Measurements from ENCODE around the gene TUBGCP2. TPM values are rescaled to one million over a fixed set of nuclear protein-coding genes. Genes with fewer than 3 reads are reported as not detected.
A peak's percentile ranks its signal among the peaks of the same experiment; 100 is the strongest.

Gene TUBGCP2
- total and polyA plus RNA-seq, 2 of the 13 experiments (the other 11 are each of a cell fraction or from before 2014, with no cell fraction given) = 21.3 to 34.5 TPM

DNA sequence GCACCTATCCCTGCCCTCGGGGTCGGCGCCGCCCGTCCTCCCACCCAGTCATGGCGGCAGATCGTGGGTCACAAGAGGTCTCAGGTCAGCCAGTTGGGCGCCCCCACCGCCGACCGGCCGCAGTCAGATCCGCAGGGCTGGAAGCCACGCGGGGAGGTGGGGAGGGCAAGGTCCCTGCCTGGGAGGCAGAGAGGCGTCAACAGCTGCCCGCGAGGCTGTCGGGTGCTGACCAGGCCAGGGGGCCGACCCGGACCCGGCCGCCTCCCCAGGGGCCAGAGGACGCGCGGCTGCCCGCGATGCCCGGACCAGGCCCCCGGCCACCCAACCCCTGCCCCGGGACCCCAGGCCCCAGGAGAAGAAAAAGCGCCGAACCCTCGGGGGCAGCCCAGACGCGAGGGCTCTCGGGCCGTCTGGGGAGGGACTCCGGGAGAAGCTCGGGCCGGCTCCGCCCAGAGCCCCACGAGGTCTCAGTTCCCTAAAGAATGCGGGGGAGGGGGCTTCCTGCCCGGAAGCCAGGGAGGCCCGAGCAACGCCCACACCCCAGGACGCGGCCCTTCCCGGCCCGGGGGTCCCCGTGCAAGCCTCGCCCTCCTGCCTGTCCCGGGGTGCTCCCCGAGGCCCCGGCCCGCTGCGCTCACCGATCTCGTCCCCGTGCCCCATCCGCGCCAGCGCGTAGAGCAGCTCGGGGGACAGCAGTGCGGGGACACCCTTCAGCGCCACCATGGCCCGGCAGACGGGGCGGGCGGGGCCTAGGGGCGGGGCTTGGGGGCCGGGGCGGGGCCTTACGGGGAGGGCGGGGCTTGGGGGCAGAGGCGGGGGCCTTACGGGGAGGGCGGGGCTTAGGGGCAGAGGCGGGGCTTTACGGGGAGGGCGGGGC, 48.9 kb upstream of the TUBGCP2 start, which contains the start of gene FUOM (continued):
- TF ChIP-seq, protein P1, sequence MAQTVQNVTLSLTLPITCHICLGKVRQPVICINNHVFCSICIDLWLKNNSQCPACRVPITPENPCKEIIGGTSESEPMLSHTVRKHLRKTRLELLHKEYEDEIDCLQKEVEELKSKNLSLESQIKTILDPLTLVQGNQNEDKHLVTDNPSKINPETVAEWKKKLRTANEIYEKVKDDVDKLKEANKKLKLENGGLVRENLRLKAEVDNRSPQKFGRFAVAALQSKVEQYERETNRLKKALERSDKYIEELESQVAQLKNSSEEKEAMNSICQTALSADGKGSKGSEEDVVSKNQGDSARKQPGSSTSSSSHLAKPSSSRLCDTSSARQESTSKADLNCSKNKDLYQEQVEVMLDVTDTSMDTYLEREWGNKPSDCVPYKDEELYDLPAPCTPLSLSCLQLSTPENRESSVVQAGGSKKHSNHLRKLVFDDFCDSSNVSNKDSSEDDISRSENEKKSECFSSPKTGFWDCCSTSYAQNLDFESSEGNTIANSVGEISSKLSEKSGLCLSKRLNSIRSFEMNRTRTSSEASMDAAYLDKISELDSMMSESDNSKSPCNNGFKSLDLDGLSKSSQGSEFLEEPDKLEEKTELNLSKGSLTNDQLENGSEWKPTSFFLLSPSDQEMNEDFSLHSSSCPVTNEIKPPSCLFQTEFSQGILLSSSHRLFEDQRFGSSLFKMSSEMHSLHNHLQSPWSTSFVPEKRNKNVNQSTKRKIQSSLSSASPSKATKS (CRISPR knock-in tag; IDR thresholded peaks at IDR 0.05) = no peak
- no peak for TF ChIP-seq PITX1 (CRISPR knock-in tag; IDR thresholded peaks at IDR 0.05)
- TF ChIP-seq, protein P2, sequence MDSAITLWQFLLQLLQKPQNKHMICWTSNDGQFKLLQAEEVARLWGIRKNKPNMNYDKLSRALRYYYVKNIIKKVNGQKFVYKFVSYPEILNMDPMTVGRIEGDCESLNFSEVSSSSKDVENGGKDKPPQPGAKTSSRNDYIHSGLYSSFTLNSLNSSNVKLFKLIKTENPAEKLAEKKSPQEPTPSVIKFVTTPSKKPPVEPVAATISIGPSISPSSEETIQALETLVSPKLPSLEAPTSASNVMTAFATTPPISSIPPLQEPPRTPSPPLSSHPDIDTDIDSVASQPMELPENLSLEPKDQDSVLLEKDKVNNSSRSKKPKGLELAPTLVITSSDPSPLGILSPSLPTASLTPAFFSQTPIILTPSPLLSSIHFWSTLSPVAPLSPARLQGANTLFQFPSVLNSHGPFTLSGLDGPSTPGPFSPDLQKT (CRISPR knock-in tag; IDR thresholded peaks at IDR 0.05; ENCODE audit: borderline replicate concordance) = no peak
- TF ChIP-seq, protein P3, sequence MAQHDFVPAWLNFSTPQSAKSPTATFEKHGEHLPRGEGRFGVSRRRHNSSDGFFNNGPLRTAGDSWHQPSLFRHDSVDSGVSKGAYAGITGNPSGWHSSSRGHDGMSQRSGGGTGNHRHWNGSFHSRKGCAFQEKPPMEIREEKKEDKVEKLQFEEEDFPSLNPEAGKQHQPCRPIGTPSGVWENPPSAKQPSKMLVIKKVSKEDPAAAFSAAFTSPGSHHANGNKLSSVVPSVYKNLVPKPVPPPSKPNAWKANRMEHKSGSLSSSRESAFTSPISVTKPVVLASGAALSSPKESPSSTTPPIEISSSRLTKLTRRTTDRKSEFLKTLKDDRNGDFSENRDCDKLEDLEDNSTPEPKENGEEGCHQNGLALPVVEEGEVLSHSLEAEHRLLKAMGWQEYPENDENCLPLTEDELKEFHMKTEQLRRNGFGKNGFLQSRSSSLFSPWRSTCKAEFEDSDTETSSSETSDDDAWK (CRISPR knock-in tag; IDR thresholded peaks at IDR 0.05) = no peak
- no peak for TF ChIP-seq CENPT (CRISPR knock-in tag; IDR thresholded peaks at IDR 0.05; ENCODE audit: low read depth)
- peak; percentile 55; the same call in 1 of the 2 replicates for TF ChIP-seq SAFB2 (CRISPR knock-in tag; IDR thresholded peaks at IDR 0.05; ENCODE audit: borderline replicate concordance, low read depth)
- TF ChIP-seq, protein P4, sequence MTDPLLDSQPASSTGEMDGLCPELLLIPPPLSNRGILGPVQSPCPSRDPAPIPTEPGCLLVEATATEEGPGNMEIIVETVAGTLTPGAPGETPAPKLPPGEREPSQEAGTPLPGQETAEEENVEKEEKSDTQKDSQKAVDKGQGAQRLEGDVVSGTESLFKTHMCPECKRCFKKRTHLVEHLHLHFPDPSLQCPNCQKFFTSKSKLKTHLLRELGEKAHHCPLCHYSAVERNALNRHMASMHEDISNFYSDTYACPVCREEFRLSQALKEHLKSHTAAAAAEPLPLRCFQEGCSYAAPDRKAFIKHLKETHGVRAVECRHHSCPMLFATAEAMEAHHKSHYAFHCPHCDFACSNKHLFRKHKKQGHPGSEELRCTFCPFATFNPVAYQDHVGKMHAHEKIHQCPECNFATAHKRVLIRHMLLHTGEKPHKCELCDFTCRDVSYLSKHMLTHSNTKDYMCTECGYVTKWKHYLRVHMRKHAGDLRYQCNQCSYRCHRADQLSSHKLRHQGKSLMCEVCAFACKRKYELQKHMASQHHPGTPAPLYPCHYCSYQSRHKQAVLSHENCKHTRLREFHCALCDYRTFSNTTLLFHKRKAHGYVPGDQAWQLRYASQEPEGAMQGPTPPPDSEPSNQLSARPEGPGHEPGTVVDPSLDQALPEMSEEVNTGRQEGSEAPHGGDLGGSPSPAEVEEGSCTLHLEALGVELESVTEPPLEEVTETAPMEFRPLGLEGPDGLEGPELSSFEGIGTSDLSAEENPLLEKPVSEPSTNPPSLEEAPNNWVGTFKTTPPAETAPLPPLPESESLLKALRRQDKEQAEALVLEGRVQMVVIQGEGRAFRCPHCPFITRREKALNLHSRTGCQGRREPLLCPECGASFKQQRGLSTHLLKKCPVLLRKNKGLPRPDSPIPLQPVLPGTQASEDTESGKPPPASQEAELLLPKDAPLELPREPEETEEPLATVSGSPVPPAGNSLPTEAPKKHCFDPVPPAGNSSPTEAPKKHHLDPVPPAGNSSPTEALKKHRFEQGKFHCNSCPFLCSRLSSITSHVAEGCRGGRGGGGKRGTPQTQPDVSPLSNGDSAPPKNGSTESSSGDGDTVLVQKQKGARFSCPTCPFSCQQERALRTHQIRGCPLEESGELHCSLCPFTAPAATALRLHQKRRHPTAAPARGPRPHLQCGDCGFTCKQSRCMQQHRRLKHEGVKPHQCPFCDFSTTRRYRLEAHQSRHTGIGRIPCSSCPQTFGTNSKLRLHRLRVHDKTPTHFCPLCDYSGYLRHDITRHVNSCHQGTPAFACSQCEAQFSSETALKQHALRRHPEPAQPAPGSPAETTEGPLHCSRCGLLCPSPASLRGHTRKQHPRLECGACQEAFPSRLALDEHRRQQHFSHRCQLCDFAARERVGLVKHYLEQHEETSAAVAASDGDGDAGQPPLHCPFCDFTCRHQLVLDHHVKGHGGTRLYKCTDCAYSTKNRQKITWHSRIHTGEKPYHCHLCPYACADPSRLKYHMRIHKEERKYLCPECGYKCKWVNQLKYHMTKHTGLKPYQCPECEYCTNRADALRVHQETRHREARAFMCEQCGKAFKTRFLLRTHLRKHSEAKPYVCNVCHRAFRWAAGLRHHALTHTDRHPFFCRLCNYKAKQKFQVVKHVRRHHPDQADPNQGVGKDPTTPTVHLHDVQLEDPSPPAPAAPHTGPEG (CRISPR knock-in tag; IDR thresholded peaks at IDR 0.05) = no peak
- no peak for TF ChIP-seq RBM22 (optimal IDR thresholded peaks at IDR 0.05; ENCODE audit: low read length)
- TF ChIP-seq ZNF839 (CRISPR knock-in tag; IDR thresholded peaks at IDR 0.05; ENCODE audit: borderline replicate concordance) = no peak
- no peak for TF ChIP-seq ZNF773 (CRISPR knock-in tag; IDR thresholded peaks at IDR 0.05; ENCODE audit: borderline replicate concordance)
- no peak for TF ChIP-seq ZNF468 (CRISPR knock-in tag; IDR thresholded peaks at IDR 0.05)
- TF ChIP-seq KMT2B (CRISPR knock-in tag; IDR thresholded peaks at IDR 0.05) = no peak
- TF ChIP-seq SALL2 (CRISPR knock-in tag; IDR thresholded peaks at IDR 0.05) = no peak
- TF ChIP-seq RAD21 (CRISPR knock-in tag; IDR thresholded peaks at IDR 0.05) = peak; percentile 9
- no peak for TF ChIP-seq ZNF737 (CRISPR knock-in tag; IDR thresholded peaks at IDR 0.05; ENCODE audit: borderline replicate concordance)
- TF ChIP-seq ZNF33A (CRISPR knock-in tag; IDR thresholded peaks at IDR 0.05; ENCODE audit: borderline replicate concordance) = no peak
